Measurements from ENCODE around the gene L3MBTL4. TPM values are rescaled to one million over a fixed set of nuclear protein-coding genes. Genes with fewer than 3 reads are reported as not detected.
"Not testable (repeated sequence)": the region's sequence is repeated elsewhere in the genome, so short reads cannot be mapped to it uniquely, and the experiment has no call there.

L3MBTL4 gene
- total RNA-seq, 3 donors from 2014 or later = 7.8 to 23.0 (median 19.7) TPM

DNA sequence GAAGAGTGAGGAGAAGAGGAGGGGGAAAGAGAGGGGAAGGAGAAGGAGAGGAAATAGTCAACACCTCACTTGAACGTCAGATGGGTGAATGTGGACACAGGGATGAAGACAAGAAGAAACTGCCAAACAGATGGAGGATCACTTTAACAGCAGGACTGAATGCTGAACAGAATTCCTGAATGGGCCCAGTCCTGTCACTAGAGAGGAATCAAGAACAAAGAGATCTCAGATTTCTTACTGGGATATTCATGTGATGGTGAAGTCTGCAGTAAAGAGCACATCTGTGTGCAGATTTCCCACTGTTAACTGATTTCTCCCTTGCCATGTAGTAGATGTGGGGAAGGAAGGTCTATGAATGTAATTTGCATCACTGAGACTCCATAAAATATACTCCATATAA lies 135.4 kb downstream of the L3MBTL4 start:
- Histone ChIP-seq H3K36me3 (no peaks in the 10 kb centered on the region), H3K9me3 (no peaks in the 10 kb centered on the region), H3K27me3 (no peaks in the 10 kb centered on the region), H3K4me1 (no peaks in the 10 kb centered on the region), H3K4me3 (no peak overlapping the region), H3K27ac (no peak overlapping the region)
- intact Hi-C loops (cut with DNase I; ENCODE audit: low total_unique reads) = no loop called here
- no peak for TF ChIP-seq CTCF (IDR thresholded peaks at IDR 0.05)
- no peak for TF ChIP-seq POLR2AphosphoS5 (IDR thresholded peaks at IDR 0.05)
- no peak for DNase-seq (ENCODE audit: low spot score in 2 of 2)

GRCh38 chr18:6273423-6273822 lies 141.3 kb downstream of the L3MBTL4 start:
- intact Hi-C loops (cut with DNase I; ENCODE audit: low total_unique reads) = no loop called here
- TF ChIP-seq CTCF (IDR thresholded peaks at IDR 0.05) = no peak
- no peak for TF ChIP-seq POLR2AphosphoS5 (IDR thresholded peaks at IDR 0.05)
- TF ChIP-seq POLR2A (IDR thresholded peaks at IDR 0.05) = no peak

GRCh38 chr18:6272144-6272543 lies 142.6 kb downstream of the L3MBTL4 start:
- H3K4me3 ChIP-seq; DNase-seq (ENCODE audit: low spot score in 2 of 2); H3K27me3 ChIP-seq; H3K36me3 ChIP-seq; H3K4me1 ChIP-seq; H3K27ac ChIP-seq; H3K9me3 ChIP-seq; intact Hi-C loops (cut with DNase I; ENCODE audit: low total_unique reads): not testable (repeated sequence)

More at GRCh38 chr18:6273423-6273822, 141.3 kb downstream of the L3MBTL4 start:
- Histone ChIP-seq H3K27me3 (no peaks in the 10 kb centered on the region), H3K4me3 (no peak overlapping the region), H3K9me3 (peaks cover 0 to 3% of the 10 kb centered on the region in 2 donors), H3K4me1 (no peaks in the 10 kb centered on the region), H3K36me3 (no peaks in the 10 kb centered on the region), H3K27ac (no peak overlapping the region)
- no peak for DNase-seq (ENCODE audit: low spot score in 2 of 2)

- H3K27ac ChIP-seq = no peak overlapping the region
- H3K9me3 ChIP-seq = peaks cover 0 to 3% of the 10 kb centered on the region in 2 donors
- DNase-seq (ENCODE audit: low spot score in 2 of 2) = no peak
- TF ChIP-seq POLR2AphosphoS5 (IDR thresholded peaks at IDR 0.05) (no peak), CTCF (IDR thresholded peaks at IDR 0.05) (no peak), POLR2A (IDR thresholded peaks at IDR 0.05) (no peak)
- intact Hi-C loops (cut with DNase I; ENCODE audit: low total_unique reads) = no loop called here
- H3K4me3 ChIP-seq = no peak overlapping the region
- H3K36me3 ChIP-seq = no peaks in the 10 kb centered on the region
- H3K4me1 ChIP-seq = no peaks in the 10 kb centered on the region
- no peaks in the 10 kb centered on the region for H3K27me3 ChIP-seq
These were observed 143.1 kb downstream of the L3MBTL4 start for GRCh38 chr18:6271585-6271984.

GRCh38 chr18:6270771-6271216 lies 143.9 kb downstream of the L3MBTL4 start:
- Histone ChIP-seq H3K4me3 (no peak overlapping the region), H3K27me3 (no peaks in the 10 kb centered on the region), H3K27ac (no peak overlapping the region), H3K36me3 (no peaks in the 10 kb centered on the region), H3K4me1 (no peaks in the 10 kb centered on the region), H3K9me3 (peaks cover 0 to 3% of the 10 kb centered on the region in 2 donors)
- no peak for TF ChIP-seq CTCF (IDR thresholded peaks at IDR 0.05)
- no peak for TF ChIP-seq POLR2AphosphoS5 (IDR thresholded peaks at IDR 0.05)
- no peak for TF ChIP-seq POLR2A (IDR thresholded peaks at IDR 0.05)
- intact Hi-C loops (cut with DNase I; ENCODE audit: low total_unique reads) = no loop called here
- no peak for DNase-seq (ENCODE audit: low spot score in 2 of 2)
